ENCODE measurements around the gene SBF1.
"Not testable (repeated sequence)": the region's sequence is repeated elsewhere in the genome, so short reads cannot be mapped to it uniquely, and the experiment has no call there.

DNA sequence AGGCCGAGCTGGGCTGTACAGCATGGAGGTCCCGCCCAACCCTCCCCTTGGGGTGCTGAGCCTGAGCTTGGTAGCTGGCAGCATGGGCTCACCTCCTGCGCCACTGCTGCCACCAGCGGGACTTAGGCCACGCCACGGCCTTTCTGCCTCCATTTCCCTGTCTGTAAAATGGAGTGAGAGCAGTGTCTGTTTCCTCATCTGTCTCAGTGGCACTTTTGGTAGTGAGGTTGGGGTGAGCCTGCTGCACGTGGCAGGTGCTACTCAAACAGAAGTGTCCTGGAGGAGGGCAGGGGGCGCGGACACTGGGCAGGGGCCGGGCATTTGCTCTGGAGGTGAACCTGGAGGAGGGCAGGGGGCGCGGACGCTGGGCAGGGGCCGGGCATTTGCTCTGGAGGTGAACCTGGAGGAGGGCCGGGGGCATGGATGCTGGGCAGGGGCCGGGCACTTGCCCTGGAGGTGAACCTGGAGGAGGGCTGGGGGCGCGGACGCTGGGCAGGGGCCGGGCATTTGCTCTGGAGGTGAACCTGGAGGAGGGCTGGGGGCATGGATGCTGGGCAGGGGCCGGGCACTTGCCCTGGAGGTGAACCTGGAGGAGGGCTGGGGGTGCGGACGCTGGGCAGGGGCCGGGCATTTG lies 41.8 kb downstream of the SBF1 start:
- TF ChIP-seq, protein P1, sequence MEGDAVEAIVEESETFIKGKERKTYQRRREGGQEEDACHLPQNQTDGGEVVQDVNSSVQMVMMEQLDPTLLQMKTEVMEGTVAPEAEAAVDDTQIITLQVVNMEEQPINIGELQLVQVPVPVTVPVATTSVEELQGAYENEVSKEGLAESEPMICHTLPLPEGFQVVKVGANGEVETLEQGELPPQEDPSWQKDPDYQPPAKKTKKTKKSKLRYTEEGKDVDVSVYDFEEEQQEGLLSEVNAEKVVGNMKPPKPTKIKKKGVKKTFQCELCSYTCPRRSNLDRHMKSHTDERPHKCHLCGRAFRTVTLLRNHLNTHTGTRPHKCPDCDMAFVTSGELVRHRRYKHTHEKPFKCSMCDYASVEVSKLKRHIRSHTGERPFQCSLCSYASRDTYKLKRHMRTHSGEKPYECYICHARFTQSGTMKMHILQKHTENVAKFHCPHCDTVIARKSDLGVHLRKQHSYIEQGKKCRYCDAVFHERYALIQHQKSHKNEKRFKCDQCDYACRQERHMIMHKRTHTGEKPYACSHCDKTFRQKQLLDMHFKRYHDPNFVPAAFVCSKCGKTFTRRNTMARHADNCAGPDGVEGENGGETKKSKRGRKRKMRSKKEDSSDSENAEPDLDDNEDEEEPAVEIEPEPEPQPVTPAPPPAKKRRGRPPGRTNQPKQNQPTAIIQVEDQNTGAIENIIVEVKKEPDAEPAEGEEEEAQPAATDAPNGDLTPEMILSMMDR (IDR thresholded peaks at IDR 0.05; ENCODE audit: low read depth, low read length, missing input control), result not testable (repeated sequence)
- TF ChIP-seq, protein P2, sequence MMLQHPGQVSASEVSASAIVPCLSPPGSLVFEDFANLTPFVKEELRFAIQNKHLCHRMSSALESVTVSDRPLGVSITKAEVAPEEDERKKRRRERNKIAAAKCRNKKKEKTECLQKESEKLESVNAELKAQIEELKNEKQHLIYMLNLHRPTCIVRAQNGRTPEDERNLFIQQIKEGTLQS (IDR thresholded peaks at IDR 0.05), result not testable (repeated sequence)
- not testable (repeated sequence) for TF ChIP-seq NR2F2 (IDR thresholded peaks at IDR 0.05); HNF4A (conservative IDR thresholded peaks at IDR 0.05); FOXA1 (IDR thresholded peaks at IDR 0.05); YY1 (IDR thresholded peaks at IDR 0.05)
